GM21381 (cell line): Measurements from ENCODE around the gene ATAD3A.
A peak's percentile ranks its signal among the peaks of the same experiment; 100 is the strongest.
"Not testable (repeated sequence)": the region's sequence is repeated elsewhere in the genome, so short reads cannot be mapped to it uniquely, and the experiment has no call there.

ENCODE experiments used
- ATAC-seq: cut with Tn5 transposase; IDR thresholded peaks from one replicate; pipeline ENCODE4 v1.9.1; 2021; ENCODE audit warnings: mild to moderate bottlenecking, moderate library complexity; ENCODE audit not compliant: unreplicated experiment

The ATAD3A gene

GRCh38 chr1:1489231-1489630 is 22.7 kb upstream of the ATAD3A start:
- ATAC-seq, result no peak

DNA sequence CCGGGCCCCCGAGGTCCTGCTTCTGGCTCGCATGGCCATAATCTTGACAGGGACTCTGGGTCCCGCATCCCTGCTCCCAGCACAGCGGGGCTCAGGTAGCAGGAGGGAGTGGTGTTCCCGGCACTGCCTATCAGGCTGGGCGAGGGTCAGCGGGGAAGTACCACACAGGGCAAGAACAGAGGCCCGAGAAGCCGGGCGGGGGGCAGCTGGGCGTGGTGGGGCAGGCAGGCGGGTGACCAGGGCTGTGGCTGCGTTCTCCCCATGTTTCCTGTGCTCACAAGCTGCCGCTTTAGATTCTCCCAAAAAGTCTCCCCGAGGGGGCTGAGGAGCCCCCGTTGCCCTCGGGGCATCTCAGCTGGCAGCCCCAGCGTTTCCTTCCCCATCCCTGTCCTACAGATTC is 22.1 kb upstream of the ATAD3A start:
- ATAC-seq, result no peak

DNA sequence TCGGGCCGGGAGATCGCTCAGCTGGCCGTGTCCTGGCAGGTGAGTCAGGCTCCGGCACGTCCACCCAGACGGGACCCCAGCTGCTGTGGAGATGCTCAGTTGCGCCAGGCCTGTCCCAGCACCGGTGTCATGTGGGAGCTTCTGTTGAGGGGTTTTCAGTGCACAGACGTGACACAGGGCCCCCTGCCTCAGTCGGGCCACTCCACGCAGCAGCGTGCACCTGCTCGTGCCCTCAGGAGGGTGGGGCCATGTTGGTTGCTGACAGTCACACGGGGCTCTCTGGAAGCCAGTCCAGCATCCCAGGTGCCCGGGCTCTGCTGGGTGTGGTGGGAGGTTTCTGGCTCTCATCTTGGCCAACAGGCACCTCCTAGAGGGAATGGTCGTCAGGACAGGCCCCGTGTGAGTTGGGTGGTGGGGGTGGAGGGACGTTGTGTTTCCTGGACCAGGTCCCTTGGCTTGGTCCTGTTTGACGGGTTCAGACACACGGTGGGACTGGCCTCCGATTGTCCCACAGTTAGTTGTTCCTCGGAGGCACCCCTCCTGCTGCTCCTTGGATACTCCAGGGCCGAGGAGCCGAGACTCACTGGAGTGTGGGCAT is 21.2 kb upstream of the ATAD3A start:
- ATAC-seq, result no peak

DNA sequence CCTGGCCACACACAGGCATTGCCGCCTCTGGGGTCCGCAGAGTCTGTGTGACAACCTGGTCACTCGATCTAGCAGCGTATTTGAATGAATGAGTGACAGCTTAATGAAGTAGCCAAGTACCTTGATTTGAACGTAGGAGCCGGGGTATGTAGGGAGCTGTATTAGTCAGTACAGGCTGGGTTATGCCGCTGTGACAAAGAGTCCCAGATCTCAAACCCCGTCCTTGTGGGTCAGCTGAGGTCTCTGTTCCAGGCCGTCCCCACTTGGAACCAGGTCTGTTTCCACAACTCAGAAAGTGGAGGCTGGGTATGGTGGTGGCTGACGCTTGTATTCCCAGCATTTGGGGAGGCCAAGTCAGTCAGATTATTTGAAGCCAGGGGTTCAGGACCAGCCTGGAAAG is 20.4 kb upstream of the ATAD3A start:
- ATAC-seq, result no peak

- not testable (repeated sequence) for ATAC-seq
Measured at GRCh38 chr1:1494311-1494710, 17.7 kb upstream of the ATAD3A start.

DNA sequence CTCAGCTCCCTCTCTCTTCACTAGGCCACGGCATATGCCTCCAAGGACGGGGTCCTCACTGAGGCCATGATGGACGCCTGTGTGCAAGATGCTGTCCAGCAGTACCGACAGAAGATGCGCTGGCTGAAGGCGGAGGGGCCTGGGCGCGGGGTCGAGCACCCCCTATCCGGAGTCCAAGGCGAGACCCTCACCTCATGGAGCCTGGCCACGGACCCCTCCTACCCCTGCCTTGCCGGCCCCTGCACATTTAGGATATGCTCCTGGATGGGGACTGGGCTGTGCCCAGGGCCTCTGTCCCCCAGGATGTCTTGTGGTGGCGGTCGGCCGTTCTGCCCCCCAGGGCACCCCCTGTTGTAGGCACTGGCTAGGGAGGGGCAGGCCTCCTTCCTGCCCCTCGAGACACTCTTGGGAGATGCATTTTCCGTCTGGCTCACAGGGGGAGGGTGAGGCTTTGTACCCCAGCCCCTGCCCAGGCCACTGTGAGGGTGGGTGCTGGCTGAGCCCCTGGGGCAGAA is 16.4 kb upstream of the ATAD3A start:
- not testable (repeated sequence) for ATAC-seq

DNA sequence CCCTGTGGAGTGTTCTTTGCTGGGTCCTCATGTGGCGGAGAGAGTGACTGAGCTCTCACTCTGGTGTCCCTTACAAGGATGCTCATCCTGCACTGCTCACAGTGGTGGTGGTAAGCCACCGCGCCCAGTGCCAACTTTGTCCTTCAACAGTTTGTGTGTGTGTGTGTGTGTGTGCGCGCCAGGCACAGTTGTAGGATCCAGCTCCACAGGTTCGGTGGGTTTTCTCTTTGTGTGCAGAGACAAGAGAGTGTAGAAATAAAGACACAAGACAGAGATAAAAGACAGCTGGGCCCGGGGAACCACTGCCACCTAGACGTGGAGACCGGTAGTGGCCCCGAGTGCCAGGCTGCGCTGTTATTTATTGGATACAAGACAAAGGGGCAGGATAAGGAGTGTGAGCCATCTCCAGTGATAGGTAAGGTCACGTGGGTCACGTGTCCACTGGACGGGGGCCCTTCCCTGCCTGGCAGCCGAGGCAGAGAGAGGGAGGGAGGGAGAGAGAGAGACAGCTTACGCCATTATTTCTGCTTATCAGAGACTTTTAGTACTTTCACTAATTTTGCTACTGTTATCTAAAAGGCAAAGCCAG is 7.1 kb upstream of the ATAD3A start:
- ATAC-seq, result not testable (repeated sequence)

DNA sequence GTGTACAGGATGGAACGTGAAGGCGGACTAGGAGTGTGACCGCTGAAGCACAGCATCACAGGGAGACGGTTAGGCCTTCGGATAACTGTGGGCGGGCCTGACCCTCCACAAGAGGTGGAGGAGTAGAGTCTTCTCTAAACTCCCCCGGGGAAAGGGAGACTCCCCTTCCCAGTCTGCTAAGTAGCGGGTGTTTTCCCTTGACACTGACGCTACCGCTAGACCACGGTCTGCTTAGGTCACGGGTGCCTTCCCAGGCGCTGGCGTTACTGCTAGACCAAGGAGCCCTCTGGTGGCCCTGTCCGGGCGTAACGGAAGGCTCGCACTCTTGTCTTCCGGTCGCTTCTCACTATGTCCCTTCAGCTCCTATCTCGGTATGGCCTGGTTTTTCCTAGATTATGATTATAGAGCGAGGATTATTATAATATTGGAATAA is 6.6 kb upstream of the ATAD3A start:
- not testable (repeated sequence) for ATAC-seq

GRCh38 chr1:1505801-1506200 is 6.2 kb upstream of the ATAD3A start:
- ATAC-seq, result not testable (repeated sequence)

GRCh38 chr1:1507305-1507704 is 4.7 kb upstream of the ATAD3A start:
- no peak for ATAC-seq

DNA sequence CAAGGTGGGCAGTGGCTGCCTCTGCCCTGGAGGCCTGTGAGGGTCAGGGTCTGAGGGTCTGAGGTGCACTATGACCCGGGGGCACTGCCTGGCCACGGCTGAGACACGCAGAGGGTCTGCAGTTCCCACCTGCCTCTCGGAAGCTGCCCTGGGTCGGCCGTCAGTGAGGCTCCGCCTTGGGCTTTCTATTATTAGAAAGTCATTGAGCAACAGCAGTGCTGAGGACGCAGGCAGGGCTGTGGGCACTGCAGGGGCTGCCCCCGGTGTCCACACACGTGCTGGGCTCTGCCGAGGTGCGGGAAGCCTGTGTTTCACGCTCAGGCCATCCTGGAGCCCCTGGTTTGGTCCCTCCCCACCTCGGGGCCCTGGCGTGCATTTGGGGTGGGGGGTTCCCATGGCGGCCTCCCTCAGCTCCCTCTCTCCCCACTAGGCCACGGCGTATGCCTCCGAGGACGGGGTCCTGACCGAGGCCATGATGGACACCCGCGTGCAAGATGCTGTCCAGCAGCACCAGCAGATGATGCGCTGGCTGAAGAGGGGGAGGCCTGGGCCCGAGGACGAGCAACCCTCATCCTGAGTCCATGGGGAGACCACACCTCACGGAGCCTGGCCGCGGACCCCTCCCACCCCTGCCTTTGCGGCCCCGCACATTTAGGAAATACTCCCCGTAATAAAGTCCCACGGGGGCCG is 3.0 kb upstream of the ATAD3A start:
- not testable (repeated sequence) for ATAC-seq

DNA sequence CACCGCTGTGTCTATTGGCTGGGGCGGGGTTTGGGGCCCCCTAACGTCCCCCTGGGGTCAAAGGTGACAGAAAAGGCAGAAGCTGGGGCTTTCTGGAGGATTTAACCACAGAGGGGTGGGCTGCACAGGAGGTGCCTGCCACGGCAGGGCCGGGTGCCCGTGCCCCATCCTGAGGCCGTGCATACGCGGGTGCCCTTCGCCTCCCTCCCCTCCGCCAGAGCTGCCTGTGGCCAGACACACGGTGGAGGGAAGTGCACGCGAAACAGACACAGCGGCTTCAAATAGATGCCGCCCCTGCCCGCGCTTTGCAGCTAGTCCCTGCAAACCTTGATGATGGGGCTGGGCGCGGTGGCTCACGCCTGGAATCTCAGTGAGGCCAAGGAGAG is 2.5 kb upstream of the ATAD3A start:
- ATAC-seq, result not testable (repeated sequence)

DNA sequence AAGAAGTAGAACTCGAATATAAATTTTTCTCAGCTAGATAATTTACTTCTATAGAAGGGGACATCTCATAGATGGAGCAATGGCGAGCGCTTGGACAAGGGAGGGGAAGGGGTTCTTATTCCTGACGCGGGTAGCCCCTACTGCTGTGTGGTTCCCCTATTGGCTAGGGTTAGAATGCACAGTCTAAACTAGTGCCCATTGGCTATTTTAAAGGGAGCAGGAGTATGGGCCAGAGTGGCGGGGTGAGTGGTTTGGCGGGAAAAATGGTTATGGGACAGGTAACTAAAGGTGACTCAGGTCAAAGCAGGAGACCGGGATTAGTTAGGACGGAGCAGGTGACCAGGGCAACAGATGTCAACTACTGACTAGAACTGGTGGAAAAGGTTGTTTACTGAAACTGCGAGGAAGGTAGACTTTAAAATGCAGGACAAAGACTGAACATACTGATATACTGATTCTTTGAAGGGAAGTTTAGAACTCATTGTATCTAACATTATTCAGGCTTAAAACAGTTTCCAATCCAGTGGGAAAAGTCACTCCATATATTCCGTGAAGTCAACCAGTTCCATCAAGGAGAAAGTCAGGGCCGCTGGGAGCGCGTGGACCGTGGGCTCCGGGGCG is 940 bp upstream of the ATAD3A start:
- peak; percentile 9 for ATAC-seq

DNA sequence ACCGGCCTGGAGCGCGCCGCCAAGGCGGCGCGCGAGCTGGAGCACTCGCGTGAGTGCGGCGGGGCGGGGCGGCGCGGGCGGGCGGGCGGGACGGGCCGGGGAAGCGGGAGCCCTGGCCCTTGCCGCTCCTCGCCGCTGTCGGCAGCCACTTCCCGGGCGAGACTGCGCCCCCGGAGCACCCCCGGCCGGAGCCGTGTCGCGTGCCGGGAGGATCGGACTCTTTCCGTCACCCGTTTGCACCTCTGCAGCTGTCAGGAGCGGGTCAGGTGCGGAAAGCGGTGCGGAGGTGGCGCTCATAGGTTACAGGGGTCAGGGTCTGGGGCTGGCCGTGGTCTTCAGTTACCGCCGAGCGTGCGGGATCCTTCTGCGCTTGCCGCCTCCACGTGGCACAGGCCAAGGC is 463 bp downstream of the ATAD3A start:
- not testable (repeated sequence) for ATAC-seq

GRCh38 chr1:1513675-1514074 is 1.7 kb downstream of the ATAD3A start:
- ATAC-seq, result not testable (repeated sequence)

DNA sequence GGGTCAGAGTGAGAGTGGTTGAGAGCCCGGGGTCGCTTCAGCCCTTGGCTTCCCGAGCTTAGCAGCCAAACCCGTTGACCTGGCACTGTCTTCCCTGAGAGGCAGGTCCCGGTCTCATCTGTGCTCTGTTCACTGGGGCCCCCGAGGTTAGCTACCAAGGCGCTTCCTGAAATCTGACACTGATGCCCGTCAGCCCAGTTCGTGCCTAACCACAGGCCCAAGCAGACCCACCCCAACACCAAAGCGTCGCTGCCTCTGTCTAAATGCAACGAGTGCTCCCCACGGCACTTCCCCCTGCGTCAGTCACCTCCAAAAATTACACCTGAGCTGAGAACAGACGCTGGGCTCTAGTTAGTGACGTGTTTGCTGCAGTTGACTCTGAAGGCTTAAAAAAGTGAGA is 2.4 kb downstream of the ATAD3A start:
- ATAC-seq, result not testable (repeated sequence)

DNA sequence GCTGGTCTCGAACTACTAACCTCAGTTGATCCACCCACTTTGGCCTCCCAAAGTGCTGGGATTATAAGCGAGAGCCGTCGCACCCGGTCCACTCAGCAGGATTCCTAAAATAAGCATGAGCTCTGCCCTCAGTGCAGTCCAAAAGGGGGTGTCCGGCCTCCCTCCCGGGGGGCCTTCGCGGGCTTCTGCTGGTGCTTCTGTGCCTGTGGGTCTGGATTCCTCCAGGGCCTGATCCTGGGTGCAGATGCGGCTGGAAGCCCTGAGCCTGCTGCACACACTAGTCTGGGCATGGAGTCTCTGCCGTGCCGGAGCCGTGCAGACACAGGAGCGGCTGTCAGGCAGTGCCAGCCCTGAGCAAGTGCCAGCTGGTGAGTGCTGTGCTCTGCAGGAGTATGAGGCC is 5.0 kb downstream of the ATAD3A start:
- not testable (repeated sequence) for ATAC-seq

- no peak for ATAC-seq
Measured at GRCh38 chr1:1517973-1518620, 6.1 kb downstream of the ATAD3A start.

GRCh38 chr1:1518621-1519007 is 6.7 kb downstream of the ATAD3A start:
- ATAC-seq, result not testable (repeated sequence)

DNA sequence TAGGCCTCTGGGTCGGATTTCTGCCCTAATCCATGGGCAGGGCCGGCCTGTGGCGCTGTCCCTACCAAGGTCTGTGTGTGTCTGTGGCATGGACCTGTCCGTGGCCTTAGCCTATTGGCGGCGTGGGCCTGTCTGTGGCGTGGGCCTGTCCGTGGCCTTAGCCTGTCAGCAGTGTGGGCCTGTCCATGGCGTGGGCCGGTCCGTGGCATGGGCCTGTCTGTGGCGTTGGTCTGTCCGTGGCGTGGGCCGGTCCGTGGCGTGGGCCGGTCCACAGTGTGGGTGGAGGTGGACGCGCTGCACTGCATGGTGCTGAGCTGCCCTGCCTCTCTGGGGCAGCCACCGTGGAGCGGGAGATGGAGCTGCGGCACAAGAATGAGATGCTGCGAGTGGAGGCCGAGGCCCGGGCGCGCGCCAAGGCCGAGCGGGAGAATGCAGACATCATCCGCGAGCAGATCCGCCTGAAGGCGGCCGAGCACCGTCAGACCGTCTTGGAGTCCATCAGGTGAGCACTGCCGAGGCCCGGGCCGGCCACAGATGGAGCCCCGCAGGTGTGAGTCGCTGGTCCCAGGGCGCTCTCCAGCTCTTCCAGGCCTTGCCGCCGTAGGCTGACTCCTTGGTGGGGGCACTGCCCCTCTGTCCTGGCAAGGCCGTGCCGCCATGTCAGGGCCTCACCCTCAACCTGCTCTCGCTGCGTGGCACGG is 8.0 kb downstream of the ATAD3A start:
- ATAC-seq, result not testable (repeated sequence)

DNA sequence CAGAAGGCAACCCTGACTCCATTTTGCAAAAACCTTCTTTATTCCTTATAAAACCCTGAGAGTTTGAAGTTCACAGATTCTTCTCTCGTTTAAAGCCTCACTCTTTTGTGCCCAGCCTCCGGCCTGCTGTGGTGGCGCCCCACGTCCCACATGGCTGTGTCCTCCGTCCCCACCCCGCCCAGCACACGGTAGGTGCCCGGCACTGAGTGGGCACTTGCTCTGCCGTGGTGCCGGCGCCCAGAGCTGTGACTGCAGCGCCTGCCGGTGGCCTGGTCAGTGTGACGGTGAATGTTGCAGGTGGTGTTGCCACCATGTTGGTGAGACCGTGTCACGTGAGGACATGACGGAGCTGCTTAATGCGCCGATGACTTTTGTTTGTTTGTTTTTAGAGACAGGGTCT is 9.4 kb downstream of the ATAD3A start:
- ATAC-seq, result no peak
